ENCODE measurements around the gene PCYOX1L. TPM values are rescaled to one million over a fixed set of nuclear protein-coding genes. Genes with fewer than 3 reads are reported as not detected.
A peak's percentile ranks its signal among the peaks of the same experiment; 100 is the strongest.
"Not testable (repeated sequence)": the region's sequence is repeated elsewhere in the genome, so short reads cannot be mapped to it uniquely, and the experiment has no call there.

PCYOX1L gene
- total and polyA plus RNA-seq, 5 donors from 2014 or later = 17.7 to 39.7 (median 19.3) TPM

DNA sequence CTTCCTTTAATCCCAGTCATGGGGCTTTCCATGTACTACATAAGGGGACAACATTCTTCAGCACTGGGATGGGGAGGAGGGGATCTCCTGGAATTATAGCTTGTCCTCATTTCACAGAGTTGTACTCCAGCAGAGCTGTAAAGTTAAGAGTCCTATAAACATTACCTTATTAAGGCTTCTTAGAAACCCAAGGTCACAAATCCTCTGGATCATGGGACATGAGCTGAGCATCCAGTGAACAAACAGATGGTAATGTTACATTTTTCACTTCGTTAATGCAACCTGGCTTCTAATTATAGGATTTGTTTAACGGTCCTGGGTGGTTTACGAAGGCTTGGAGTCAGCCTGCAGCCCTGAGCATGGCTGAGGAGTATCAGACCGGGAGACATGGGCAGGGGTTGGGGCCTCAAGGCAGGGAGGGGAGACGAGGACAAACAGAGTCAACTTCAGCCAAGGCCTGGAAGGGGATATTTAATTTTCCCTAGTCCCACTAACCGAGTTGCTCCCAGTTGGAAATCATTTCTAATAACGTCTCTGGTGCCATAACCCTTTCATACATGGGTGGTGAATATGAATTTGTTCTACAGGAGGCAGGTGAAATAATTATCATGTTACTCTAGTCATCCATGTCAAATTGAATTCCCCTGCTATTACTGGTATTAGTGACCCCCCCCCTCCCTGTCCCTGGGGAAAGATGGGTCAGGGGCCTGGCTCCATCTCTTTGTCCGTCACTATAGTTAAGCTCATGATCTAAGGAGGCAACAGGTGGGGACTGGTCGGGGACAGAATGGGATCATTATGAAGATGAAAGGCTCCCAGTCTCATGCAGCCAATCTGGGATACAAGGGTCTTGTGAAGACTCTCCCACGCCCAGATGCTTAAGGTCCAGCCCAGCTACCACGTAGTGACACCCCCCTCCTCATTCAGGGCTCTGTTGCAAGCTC lies 32.0 kb downstream of the PCYOX1L start:
- H3K4me3 Mint-ChIP-seq = no peak overlapping the region

DNA sequence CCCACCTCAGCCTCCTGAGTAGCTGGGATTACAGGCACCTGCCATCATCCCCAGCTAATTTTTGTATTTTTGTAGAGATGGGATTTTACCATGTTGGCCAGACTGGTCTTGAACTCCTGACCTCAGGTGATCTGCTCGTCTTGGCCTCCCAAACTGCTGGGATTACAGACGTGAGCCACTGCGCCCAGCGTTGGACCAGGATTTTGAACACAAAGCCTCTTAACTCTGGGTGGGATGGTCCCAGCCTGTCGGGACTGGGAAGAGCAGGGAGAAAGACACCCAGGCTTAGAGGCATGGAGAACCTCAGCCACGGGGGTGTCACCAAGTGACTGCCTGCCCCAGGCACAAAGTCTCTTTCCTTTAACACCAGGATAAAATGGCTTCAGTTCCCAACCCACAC lies 33.2 kb downstream of the PCYOX1L start:
- ATAC-seq (ENCODE audit: low read depth in 2 of 2); H3K27ac Mint-ChIP-seq: not testable (repeated sequence)

More for the DNA sequence above, 32.0 kb downstream of the PCYOX1L start:
- Mint-ChIP-seq H3K9me3 (peaks cover 0 to 3% (median 0%) of the 10 kb centered on the region in 7 donors), H3K27me3 (peaks cover 4% of the 10 kb centered on the region), H3K36me3 (no peaks in the 10 kb centered on the region), H3K27ac (no peak overlapping the region), H3K4me1 (no peaks in the 10 kb centered on the region)
- H3K4me1 ChIP-seq (ENCODE audit: control insufficient read depth, insufficient read depth, low read length, poor library complexity, severe bottlenecking) = no peaks in the 10 kb centered on the region
- H3K36me3 ChIP-seq (ENCODE audit: control insufficient read depth, insufficient read depth, low read length) = no peaks in the 10 kb centered on the region
- no peak overlapping the region for H3K27ac ChIP-seq (ENCODE audit: insufficient read depth, low read length, poor library complexity, severe bottlenecking)
- no peak overlapping the region for H3K4me3 ChIP-seq (ENCODE audit: low read depth, low read length)
- no peak for ATAC-seq (ENCODE audit: low read depth in 2 of 2)
- no peaks in the 10 kb centered on the region for H3K27me3 ChIP-seq (ENCODE audit: control insufficient read depth, insufficient read depth, low read length)
- H3K9me3 ChIP-seq (ENCODE audit: control insufficient read depth in 2 of 2, low read length in 2 of 2) = no peaks in the 10 kb centered on the region
- no peak for DNase-seq

GRCh38 chr5:149391524-149391923 lies 33.7 kb downstream of the PCYOX1L start:
- Histone ChIP-seq H3K4me3 (ENCODE audit: low read depth, low read length) (no peak overlapping the region), H3K27me3 (ENCODE audit: control insufficient read depth, insufficient read depth, low read length) (no peaks in the 10 kb centered on the region), H3K9me3 (ENCODE audit: control insufficient read depth in 2 of 2, low read length in 2 of 2) (no peaks in the 10 kb centered on the region), H3K36me3 (ENCODE audit: control insufficient read depth, insufficient read depth, low read length) (no peaks in the 10 kb centered on the region), H3K4me1 (ENCODE audit: control insufficient read depth, insufficient read depth, low read length, poor library complexity, severe bottlenecking) (no peaks in the 10 kb centered on the region), H3K27ac (ENCODE audit: insufficient read depth, low read length, poor library complexity, severe bottlenecking) (no peak overlapping the region)
- ATAC-seq (ENCODE audit: low read depth in 2 of 2) (no peak), DNase-seq (no peak)
- no peaks in the 10 kb centered on the region for H3K4me1 Mint-ChIP-seq
- peaks cover 4% of the 10 kb centered on the region for H3K27me3 Mint-ChIP-seq
- no peak overlapping the region for H3K27ac Mint-ChIP-seq
- H3K4me3 Mint-ChIP-seq = no peak overlapping the region
- no peaks in the 10 kb centered on the region for H3K36me3 Mint-ChIP-seq
- H3K9me3 Mint-ChIP-seq = peaks cover 0 to 3% (median 0%) of the 10 kb centered on the region in 7 donors

More for the DNA sequence above, 33.2 kb downstream of the PCYOX1L start:
- H3K4me3 Mint-ChIP-seq; H3K36me3 Mint-ChIP-seq; H3K9me3 ChIP-seq (ENCODE audit: control insufficient read depth in 2 of 2, low read length in 2 of 2); H3K27ac ChIP-seq (ENCODE audit: insufficient read depth, low read length, poor library complexity, severe bottlenecking); H3K36me3 ChIP-seq (ENCODE audit: control insufficient read depth, insufficient read depth, low read length); DNase-seq; H3K4me3 ChIP-seq (ENCODE audit: low read depth, low read length); H3K27me3 Mint-ChIP-seq; H3K27me3 ChIP-seq (ENCODE audit: control insufficient read depth, insufficient read depth, low read length); H3K4me1 Mint-ChIP-seq; H3K4me1 ChIP-seq (ENCODE audit: control insufficient read depth, insufficient read depth, low read length, poor library complexity, severe bottlenecking); H3K9me3 Mint-ChIP-seq: not testable (repeated sequence)

DNA sequence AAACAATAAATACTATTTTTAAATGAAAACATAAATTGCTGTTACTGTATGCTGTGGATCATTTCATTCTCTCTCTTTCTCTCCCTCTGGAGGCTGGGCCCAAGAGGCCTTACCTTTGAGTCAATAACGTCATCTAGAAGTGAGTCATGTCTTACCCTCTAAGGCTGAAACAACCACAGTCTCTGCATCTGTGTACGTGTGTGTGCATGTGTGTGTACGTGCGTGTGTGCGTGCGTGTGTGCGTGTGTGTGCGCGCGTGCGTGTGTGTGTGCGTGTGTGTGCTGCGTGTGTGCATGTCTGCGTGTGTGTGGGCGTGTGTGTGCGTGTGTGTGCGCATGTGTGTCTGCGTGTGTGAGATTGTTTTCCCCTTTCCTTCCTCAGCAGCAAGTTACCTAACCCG lies 34.9 kb downstream of the PCYOX1L start:
- Histone ChIP-seq H3K4me3 (ENCODE audit: low read depth, low read length) (no peak overlapping the region), H3K4me1 (ENCODE audit: control insufficient read depth, insufficient read depth, low read length, poor library complexity, severe bottlenecking) (no peaks in the 10 kb centered on the region), H3K27ac (ENCODE audit: insufficient read depth, low read length, poor library complexity, severe bottlenecking) (no peak overlapping the region), H3K27me3 (ENCODE audit: control insufficient read depth, insufficient read depth, low read length) (no peaks in the 10 kb centered on the region), H3K9me3 (ENCODE audit: control insufficient read depth in 2 of 2, low read length in 2 of 2) (no peaks in the 10 kb centered on the region), H3K36me3 (ENCODE audit: control insufficient read depth, insufficient read depth, low read length) (no peaks in the 10 kb centered on the region)
- Mint-ChIP-seq H3K4me1 (no peaks in the 10 kb centered on the region), H3K9me3 (peaks cover 0 to 3% (median 0%) of the 10 kb centered on the region in 7 donors), H3K27me3 (peaks cover 9% of the 10 kb centered on the region), H3K36me3 (no peaks in the 10 kb centered on the region), H3K27ac (no peak overlapping the region), H3K4me3 (no peak overlapping the region)
- no peak for ATAC-seq (ENCODE audit: low read depth in 2 of 2)
- DNase-seq = no peak

DNA sequence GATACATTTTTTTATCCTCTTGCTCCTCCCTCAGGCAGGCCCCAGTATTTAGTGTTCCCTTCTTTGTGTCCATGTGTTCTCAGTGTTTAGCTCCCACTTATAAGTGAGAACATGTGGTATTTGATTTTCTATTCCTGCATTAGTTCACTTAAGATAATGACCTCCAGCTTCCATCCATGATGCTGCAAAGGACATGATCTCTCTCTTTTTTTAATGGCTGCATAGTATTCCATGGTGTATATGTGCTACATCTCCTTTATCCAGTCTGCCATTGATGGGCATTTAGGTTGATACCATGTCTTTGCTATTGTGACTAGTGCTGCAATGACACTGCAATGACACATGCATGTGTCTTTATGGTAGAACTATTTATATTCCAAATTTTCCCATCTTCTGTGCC lies 37.1 kb downstream of the PCYOX1L start:
- not testable (repeated sequence) for H3K9me3 ChIP-seq (ENCODE audit: control insufficient read depth in 2 of 2, low read length in 2 of 2); H3K9me3 Mint-ChIP-seq; H3K4me3 Mint-ChIP-seq; ATAC-seq (ENCODE audit: low read depth in 2 of 2); H3K36me3 Mint-ChIP-seq; H3K36me3 ChIP-seq (ENCODE audit: control insufficient read depth, insufficient read depth, low read length); DNase-seq; H3K4me1 ChIP-seq (ENCODE audit: control insufficient read depth, insufficient read depth, low read length, poor library complexity, severe bottlenecking); H3K27me3 ChIP-seq (ENCODE audit: control insufficient read depth, insufficient read depth, low read length); H3K27ac ChIP-seq (ENCODE audit: insufficient read depth, low read length, poor library complexity, severe bottlenecking); H3K4me1 Mint-ChIP-seq; H3K4me3 ChIP-seq (ENCODE audit: low read depth, low read length)
- peaks cover 17% of the 10 kb centered on the region for H3K27me3 Mint-ChIP-seq
- peak overlapping the region in 1 of 3 donors; percentile 58 for H3K27ac Mint-ChIP-seq

- Mint-ChIP-seq H3K27me3 (peaks cover 17% of the 10 kb centered on the region), H3K9me3 (no peaks in the 10 kb centered on the region), H3K4me3 (no peak overlapping the region), H3K36me3 (no peaks in the 10 kb centered on the region), H3K27ac (no peak overlapping the region), H3K4me1 (no peaks in the 10 kb centered on the region)
- no peaks in the 10 kb centered on the region for H3K9me3 ChIP-seq (ENCODE audit: control insufficient read depth in 2 of 2, low read length in 2 of 2)
- H3K4me3 ChIP-seq (ENCODE audit: low read depth, low read length) = no peak overlapping the region
- no peaks in the 10 kb centered on the region for H3K36me3 ChIP-seq (ENCODE audit: control insufficient read depth, insufficient read depth, low read length)
- ATAC-seq (ENCODE audit: low read depth in 2 of 2) (no peak), DNase-seq (no peak)
- H3K4me1 ChIP-seq (ENCODE audit: control insufficient read depth, insufficient read depth, low read length, poor library complexity, severe bottlenecking) = no peaks in the 10 kb centered on the region
- no peaks in the 10 kb centered on the region for H3K27me3 ChIP-seq (ENCODE audit: control insufficient read depth, insufficient read depth, low read length)
- no peak overlapping the region for H3K27ac ChIP-seq (ENCODE audit: insufficient read depth, low read length, poor library complexity, severe bottlenecking)
These were observed 39.7 kb downstream of the PCYOX1L start for GRCh38 chr5:149397530-149397929.

- H3K4me3 ChIP-seq (ENCODE audit: low read depth, low read length); H3K4me1 ChIP-seq (ENCODE audit: control insufficient read depth, insufficient read depth, low read length, poor library complexity, severe bottlenecking); H3K36me3 Mint-ChIP-seq; H3K36me3 ChIP-seq (ENCODE audit: control insufficient read depth, insufficient read depth, low read length); H3K27me3 ChIP-seq (ENCODE audit: control insufficient read depth, insufficient read depth, low read length); H3K4me3 Mint-ChIP-seq; H3K9me3 ChIP-seq (ENCODE audit: control insufficient read depth in 2 of 2, low read length in 2 of 2); H3K27ac ChIP-seq (ENCODE audit: insufficient read depth, low read length, poor library complexity, severe bottlenecking); H3K9me3 Mint-ChIP-seq; H3K27ac Mint-ChIP-seq; H3K4me1 Mint-ChIP-seq; ATAC-seq (ENCODE audit: low read depth in 2 of 2); DNase-seq: not testable (repeated sequence)
- peaks cover 12% of the 10 kb centered on the region for H3K27me3 Mint-ChIP-seq
These were observed 41.0 kb downstream of the PCYOX1L start for GRCh38 chr5:149398747-149399266.

DNA sequence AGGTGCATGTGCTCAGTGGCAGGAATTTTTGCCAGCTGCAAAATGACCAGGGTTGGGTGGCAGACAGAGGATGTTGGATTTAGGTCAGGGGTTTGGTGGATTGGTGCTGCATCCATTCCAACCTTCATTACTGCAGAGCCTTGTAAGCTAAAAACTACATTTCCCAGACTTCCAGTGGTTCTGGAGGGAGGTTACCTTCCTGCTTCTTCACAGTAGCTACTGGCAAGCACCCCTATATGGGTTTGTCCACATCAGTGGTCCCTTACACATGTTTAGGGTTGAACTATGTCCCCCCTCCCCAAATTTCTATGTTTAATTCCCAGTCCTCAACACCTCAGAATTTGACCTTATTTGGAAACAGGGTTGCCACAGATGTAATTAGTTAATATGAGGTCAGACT lies 41.9 kb downstream of the PCYOX1L start:
- Histone ChIP-seq H3K27ac (ENCODE audit: insufficient read depth, low read length, poor library complexity, severe bottlenecking) (no peak overlapping the region), H3K4me1 (ENCODE audit: control insufficient read depth, insufficient read depth, low read length, poor library complexity, severe bottlenecking) (no peaks in the 10 kb centered on the region), H3K4me3 (ENCODE audit: low read depth, low read length) (no peak overlapping the region), H3K36me3 (ENCODE audit: control insufficient read depth, insufficient read depth, low read length) (no peaks in the 10 kb centered on the region), H3K9me3 (ENCODE audit: control insufficient read depth in 2 of 2, low read length in 2 of 2) (no peaks in the 10 kb centered on the region), H3K27me3 (ENCODE audit: control insufficient read depth, insufficient read depth, low read length) (no peaks in the 10 kb centered on the region)
- Mint-ChIP-seq H3K4me3 (no peak overlapping the region), H3K9me3 (no peaks in the 10 kb centered on the region), H3K27ac (no peak overlapping the region), H3K36me3 (no peaks in the 10 kb centered on the region), H3K27me3 (peaks cover 12% of the 10 kb centered on the region), H3K4me1 (no peaks in the 10 kb centered on the region)
- ATAC-seq (ENCODE audit: low read depth in 2 of 2) = no peak
- DNase-seq = no peak
